Natural killer cell treated with Interleukin-12 subunit alpha and Interleukin-12 subunit beta and Interleukin-15 and Interleukin-18, amount 100 ng/mL, for 72 hours (primary cell): ENCODE data around the gene MLC1. TPM values are rescaled to one million over a fixed set of nuclear protein-coding genes. Genes with fewer than 3 reads are reported as not detected.

Source experiments
- ATAC-seq, 2 donors: fragments of 150-1000 bp; cut with Tn5 transposase in 1 of 2; sonication (Bioruptor Pico), chemical (Tn5 transposase) in 1 of 2; 2 replicates each; pipeline ENCODE4 v1.10.0; 2021
- DNase-seq: peaks from one replicate; pipeline ENCODE4 v3.0.0; 2022; ENCODE audit warnings: low spot score
- H3K27ac Mint-ChIP-seq, 2 donors: 1 replicate in 1 of 2; 2 replicates in 1 of 2; pipeline ENCODE4 v1.8.0; 2022; ENCODE audit warnings: mixed read lengths in 2 of 2, mild to moderate bottlenecking in 1 of 2, moderate library complexity in 1 of 2
- H3K27me3 Mint-ChIP-seq, 2 donors: 1 replicate in 1 of 2; 2 replicates in 1 of 2; pipeline ENCODE4 v1.8.0; 2022; ENCODE audit warnings: mixed read lengths in 2 of 2
- H3K36me3 Mint-ChIP-seq: one replicate; pipeline ENCODE4 v1.8.0; 2022; ENCODE audit warnings: mixed read lengths
- H3K4me1 Mint-ChIP-seq, 2 donors: 1 replicate in 1 of 2; 2 replicates in 1 of 2; pipeline ENCODE4 v1.8.0; 2022; ENCODE audit warnings: low read depth in 2 of 2, mixed read lengths in 2 of 2, mild to moderate bottlenecking in 1 of 2
- H3K4me3 Mint-ChIP-seq: one replicate; pipeline ENCODE4 v1.8.0; 2022; ENCODE audit warnings: mixed read lengths
- H3K9me3 Mint-ChIP-seq: 2 replicates; pipeline ENCODE4 v1.8.0; 2022; ENCODE audit warnings: mixed read lengths
- total RNA-seq, 2 donors: library from RNA; stranded (reverse); gene quantifications; one replicate each; pipeline ENCODE4 v1.2.3, GENCODE V29; 2022

The MLC1 gene
- total RNA-seq, 2 donors from 2014 or later, result 4.5 to 14.8 TPM

- H3K27me3 Mint-ChIP-seq, result peaks cover 14 to 18% of the 10 kb centered on the region in 2 donors
- no peaks in the 10 kb centered on the region for H3K36me3 Mint-ChIP-seq
- H3K4me1 Mint-ChIP-seq, result peaks cover 4 to 11% of the 10 kb centered on the region in 2 donors
- no peak overlapping the region for H3K27ac Mint-ChIP-seq
- peak; percentile 31 for DNase-seq
- H3K4me3 Mint-ChIP-seq, result no peak overlapping the region
- ATAC-seq, result no peak
- H3K9me3 Mint-ChIP-seq, result no peaks in the 10 kb centered on the region
Measured at GRCh38 chr22:50039669-50040443, 45.4 kb downstream of the MLC1 start.

GRCh38 chr22:50035976-50036724 is 49.1 kb downstream of the MLC1 start:
- peak; percentile 56 for DNase-seq

DNA sequence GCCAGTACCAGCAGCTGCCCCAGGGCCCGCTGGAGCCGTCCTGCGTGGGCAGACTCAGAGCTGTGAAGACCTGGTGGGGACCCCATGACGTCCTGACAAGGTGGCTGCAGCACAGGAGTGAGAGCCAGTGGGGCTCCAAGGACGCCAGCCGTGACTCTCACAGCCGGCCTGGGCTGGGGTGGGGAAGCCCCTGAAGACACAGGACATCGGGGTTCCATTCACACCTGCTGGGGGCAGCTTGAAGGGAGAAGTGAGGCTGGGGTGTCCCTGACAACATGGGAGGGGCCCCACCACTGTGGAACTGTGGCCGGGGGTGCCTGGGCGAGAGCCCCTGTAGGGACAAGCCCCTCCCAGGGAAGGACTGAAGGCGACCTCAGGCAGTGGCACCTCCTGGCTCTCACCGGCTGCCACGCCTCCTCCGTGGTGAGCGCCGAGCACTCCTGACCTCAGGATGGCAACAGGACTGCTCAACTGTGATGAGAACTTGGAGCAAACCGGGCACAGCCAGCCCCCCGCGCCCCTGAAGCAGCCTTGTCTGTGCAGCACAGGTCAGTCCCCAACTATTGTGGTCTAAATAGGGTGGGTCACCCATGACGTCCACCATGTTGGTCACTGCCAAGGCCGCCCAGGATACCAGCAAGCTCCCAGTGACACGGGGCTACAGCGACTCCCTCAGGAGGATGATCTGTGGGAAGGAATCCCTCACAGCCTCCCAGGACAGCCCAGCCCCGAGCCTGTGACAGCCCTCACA is 49.9 kb downstream of the MLC1 start:
- H3K4me3 Mint-ChIP-seq, result no peak overlapping the region
- H3K9me3 Mint-ChIP-seq, result no peaks in the 10 kb centered on the region
- H3K4me1 Mint-ChIP-seq, result peaks cover 0 to 3% of the 10 kb centered on the region in 2 donors
- no peaks in the 10 kb centered on the region for H3K36me3 Mint-ChIP-seq
- H3K27ac Mint-ChIP-seq, result no peak overlapping the region
- no peaks in the 10 kb centered on the region for H3K27me3 Mint-ChIP-seq
- peak; percentile 47 for DNase-seq
- no peak for ATAC-seq

More at GRCh38 chr22:50035976-50036724, 49.1 kb downstream of the MLC1 start:
- Mint-ChIP-seq H3K4me3 (no peak overlapping the region), H3K27ac (no peak overlapping the region), H3K27me3 (no peaks in the 10 kb centered on the region), H3K36me3 (no peaks in the 10 kb centered on the region), H3K4me1 (peaks cover 0 to 3% of the 10 kb centered on the region in 2 donors), H3K9me3 (no peaks in the 10 kb centered on the region)
- ATAC-seq, result no peak

DNA sequence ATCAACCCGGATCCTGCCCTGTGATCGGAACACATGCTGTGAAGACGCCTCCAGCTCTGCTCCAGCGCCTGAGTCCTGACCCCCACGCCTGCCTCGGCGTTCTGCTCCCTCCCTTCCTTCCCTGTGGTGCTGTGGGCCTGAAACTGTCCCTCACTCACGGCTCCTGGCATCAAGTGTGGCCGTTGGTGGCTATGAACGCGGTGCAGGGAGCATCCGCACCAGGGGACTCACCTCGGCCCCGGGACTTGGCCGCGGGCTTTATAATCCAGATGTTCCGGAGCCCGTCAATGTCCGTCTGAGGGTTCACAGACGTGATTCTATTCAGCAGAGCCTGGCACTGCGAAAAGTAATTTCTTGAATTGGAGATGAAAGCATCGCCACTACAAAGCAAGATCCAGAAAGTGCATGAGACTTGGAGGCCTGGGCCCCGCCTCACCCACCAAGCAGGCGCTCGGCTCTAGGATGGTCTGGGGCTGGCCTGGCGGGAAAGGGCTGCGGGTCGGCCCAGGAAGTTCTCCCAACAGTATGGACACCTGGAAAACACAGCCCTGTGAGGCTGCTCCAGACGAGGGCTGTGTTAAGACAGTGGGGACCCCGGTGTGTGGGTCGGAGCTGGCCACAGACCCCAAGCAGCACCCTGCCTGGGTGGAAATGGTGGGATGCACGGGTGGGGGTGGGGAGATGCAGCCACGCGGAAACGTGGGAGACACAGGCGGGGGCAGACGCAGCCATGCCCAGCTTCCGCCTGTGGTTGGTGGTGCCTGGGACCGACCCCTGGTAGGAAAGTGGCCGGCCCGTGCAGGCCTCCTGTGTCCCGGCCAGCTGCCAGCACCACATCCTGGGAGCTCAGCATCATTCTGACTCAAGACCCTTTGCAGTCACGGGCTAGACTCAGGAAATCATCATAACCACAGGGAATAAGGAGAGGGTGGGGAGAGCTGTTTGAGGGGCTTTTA is 50.8 kb downstream of the MLC1 start:
- Mint-ChIP-seq H3K27me3 (no peaks in the 10 kb centered on the region), H3K9me3 (no peaks in the 10 kb centered on the region), H3K4me1 (peaks cover 0 to 3% of the 10 kb centered on the region in 2 donors), H3K4me3 (no peak overlapping the region), H3K36me3 (no peaks in the 10 kb centered on the region), H3K27ac (no peak overlapping the region)
- ATAC-seq (no peak), DNase-seq (peak; percentile 60)

DNA sequence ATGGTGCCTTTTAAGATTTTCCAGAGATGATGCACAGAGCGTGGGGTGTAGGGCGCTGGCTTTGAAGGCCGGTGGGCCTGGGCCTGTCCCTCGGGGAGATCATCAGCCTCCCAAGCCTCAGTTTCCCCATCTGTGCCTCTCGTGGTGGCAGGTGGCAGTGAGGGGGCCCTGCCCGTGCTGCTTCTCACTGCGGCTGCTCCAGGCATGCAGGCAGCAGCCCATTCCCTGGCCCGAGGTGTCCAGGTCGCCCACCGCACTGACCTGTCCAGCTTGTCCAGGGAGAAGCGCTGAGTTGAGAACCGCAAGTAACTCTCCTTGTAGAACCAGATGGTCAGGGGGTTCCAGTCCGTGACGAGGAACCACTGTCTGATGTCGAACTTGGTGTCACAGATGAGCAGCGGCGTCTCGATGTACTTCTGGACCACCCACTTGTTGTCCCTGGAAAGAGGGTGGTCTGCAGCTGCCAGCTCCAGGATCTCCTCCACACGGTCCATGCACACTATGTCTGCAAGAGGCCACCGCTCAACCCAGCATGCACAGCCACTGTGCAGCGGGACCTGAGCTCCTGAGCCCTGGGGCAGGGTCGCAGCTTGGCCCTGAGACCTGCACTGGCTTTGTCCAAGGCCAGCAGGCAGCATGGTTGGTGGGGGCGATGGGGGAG is 52.2 kb downstream of the MLC1 start:
- H3K36me3 Mint-ChIP-seq, result no peaks in the 10 kb centered on the region
- no peak overlapping the region for H3K4me3 Mint-ChIP-seq
- no peaks in the 10 kb centered on the region for H3K9me3 Mint-ChIP-seq
- DNase-seq, result no peak
- H3K4me1 Mint-ChIP-seq, result peaks cover under 1 to 3% of the 10 kb centered on the region in 2 donors
- H3K27me3 Mint-ChIP-seq, result peaks cover 0 to 2% of the 10 kb centered on the region in 2 donors
- H3K27ac Mint-ChIP-seq, result no peak overlapping the region
- no peak for ATAC-seq

GRCh38 chr22:50032109-50032871 is 52.9 kb downstream of the MLC1 start:
- H3K9me3 Mint-ChIP-seq, result no peaks in the 10 kb centered on the region
- no peak overlapping the region for H3K27ac Mint-ChIP-seq
- no peak overlapping the region for H3K4me3 Mint-ChIP-seq
- H3K4me1 Mint-ChIP-seq, result peaks cover 4 to 6% of the 10 kb centered on the region in 2 donors
- no peaks in the 10 kb centered on the region for H3K36me3 Mint-ChIP-seq
- DNase-seq, result no peak
- ATAC-seq, result no peak
- peaks cover 0 to 5% of the 10 kb centered on the region in 2 donors for H3K27me3 Mint-ChIP-seq

GRCh38 chr22:50031189-50032091 is 53.8 kb downstream of the MLC1 start:
- no peaks in the 10 kb centered on the region for H3K36me3 Mint-ChIP-seq
- no peaks in the 10 kb centered on the region for H3K9me3 Mint-ChIP-seq
- H3K27ac Mint-ChIP-seq, result no peak overlapping the region
- DNase-seq (no peak), ATAC-seq (no peak)
- H3K4me3 Mint-ChIP-seq, result no peak overlapping the region
- H3K27me3 Mint-ChIP-seq, result peaks cover 0 to 5% of the 10 kb centered on the region in 2 donors
- peaks cover 4 to 6% of the 10 kb centered on the region in 2 donors for H3K4me1 Mint-ChIP-seq

DNA sequence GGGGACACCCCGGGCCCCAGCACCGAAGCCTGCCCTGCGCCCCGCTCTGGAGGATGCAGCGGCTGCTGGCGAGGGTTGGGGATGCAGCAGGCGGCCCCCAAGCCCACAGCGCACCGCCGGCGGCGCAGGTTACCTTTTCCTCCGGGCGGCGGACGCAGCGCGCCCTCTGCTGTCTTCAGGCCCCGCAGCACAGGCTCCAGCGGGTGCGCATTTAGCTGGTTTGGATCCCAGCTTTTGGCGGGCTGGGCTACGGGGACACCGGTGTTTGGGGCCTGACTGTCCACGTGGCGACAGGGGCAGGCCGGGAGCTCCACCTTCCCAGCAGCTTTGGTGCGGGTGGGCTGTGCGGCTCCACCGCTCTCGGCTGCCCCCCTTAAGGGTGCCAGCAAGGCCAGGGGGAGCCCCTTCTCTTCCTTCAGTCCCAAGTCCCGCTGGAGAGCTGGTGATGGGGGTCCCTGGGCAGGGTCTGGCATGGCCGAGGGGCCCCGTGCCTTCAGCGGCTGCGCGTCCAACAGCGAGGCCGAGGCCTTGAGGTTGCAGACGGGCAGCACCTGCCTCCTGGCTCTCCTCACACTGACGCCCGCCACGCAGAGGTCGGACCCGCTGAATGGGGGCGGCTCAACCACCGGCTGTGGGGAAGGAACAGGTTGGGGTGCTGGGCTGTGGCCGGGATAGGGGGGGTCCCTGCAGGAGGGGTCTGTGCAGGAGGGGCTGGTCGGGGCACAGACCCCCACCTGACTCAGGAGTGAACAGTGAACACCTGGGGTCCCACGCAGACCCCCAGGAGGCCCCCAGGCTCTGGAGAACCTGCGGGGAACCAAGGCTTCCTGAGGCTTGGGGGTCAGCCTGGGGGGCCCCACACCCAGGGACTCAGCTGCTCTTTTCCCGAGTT is 54.7 kb downstream of the MLC1 start:
- peaks cover 0 to 5% of the 10 kb centered on the region in 2 donors for H3K27me3 Mint-ChIP-seq
- peaks cover 4 to 6% of the 10 kb centered on the region in 2 donors for H3K4me1 Mint-ChIP-seq
- no peak overlapping the region for H3K4me3 Mint-ChIP-seq
- H3K27ac Mint-ChIP-seq, result no peak overlapping the region
- DNase-seq (peak; percentile 83), ATAC-seq (peak; percentile 88 to 91)
- no peaks in the 10 kb centered on the region for H3K36me3 Mint-ChIP-seq
- H3K9me3 Mint-ChIP-seq, result no peaks in the 10 kb centered on the region

GRCh38 chr22:50027639-50028537 is 57.3 kb downstream of the MLC1 start:
- Mint-ChIP-seq H3K9me3 (no peaks in the 10 kb centered on the region), H3K4me1 (peaks cover 3 to 4% of the 10 kb centered on the region in 2 donors), H3K4me3 (no peak overlapping the region), H3K27me3 (peaks cover 0 to 10% of the 10 kb centered on the region in 2 donors), H3K36me3 (no peaks in the 10 kb centered on the region), H3K27ac (peak overlapping the region in 1 of 2 donors; percentile 37)
- peak; percentile 26 to 50 for ATAC-seq
- DNase-seq, result peak; percentile 61

- Mint-ChIP-seq H3K36me3 (no peaks in the 10 kb centered on the region), H3K9me3 (no peaks in the 10 kb centered on the region), H3K27me3 (peaks cover 0 to 10% of the 10 kb centered on the region in 2 donors), H3K4me1 (peaks cover 3 to 4% of the 10 kb centered on the region in 2 donors), H3K4me3 (no peak overlapping the region), H3K27ac (no peak overlapping the region)
- no peak for DNase-seq
- ATAC-seq, result no peak
Measured at GRCh38 chr22:50025993-50026392, 59.2 kb downstream of the MLC1 start.
